Activated T-cell treated with anti-CD3 and anti-CD28 coated beads, Interleukin-2, amount 50 U/mL, for 72 hours (primary cell): Measurements from ENCODE around the gene UBE2O. TPM values are rescaled to one million over a fixed set of nuclear protein-coding genes. Genes with fewer than 3 reads are reported as not detected.

Source experiments
- ATAC-seq, 2 donors: fragments of 150-1000 bp; cut with Tn5 transposase; replicated peaks in 1 of 2; 2 replicates each; pipeline ENCODE4 v1.10.0; 2021; ENCODE audit warnings: moderate library complexity in 2 of 2, mild to moderate bottlenecking in 1 of 2
- DNase-seq, 2 donors: peaks; one replicate each; pipeline ENCODE4 v3.0.0; 2021 to 2022; ENCODE audit warnings: mixed read lengths in 1 of 2
- H3K27ac Mint-ChIP-seq: one replicate; pipeline ENCODE4 v1.8.0; 2022; ENCODE audit warnings: mild to moderate bottlenecking, moderate library complexity, mixed read lengths
- H3K27me3 Mint-ChIP-seq: one replicate; pipeline ENCODE4 v1.8.0; 2022; ENCODE audit warnings: low read depth, mixed read lengths
- H3K36me3 Mint-ChIP-seq, 2 donors: one replicate each; pipeline ENCODE4 v1.8.0; 2022; ENCODE audit warnings: mixed read lengths in 2 of 2, mild to moderate bottlenecking in 1 of 2; ENCODE audit not compliant: insufficient read depth in 2 of 2
- H3K4me1 Mint-ChIP-seq: one replicate; pipeline ENCODE4 v1.8.0; 2022; ENCODE audit warnings: low read depth, mixed read lengths
- H3K4me3 Mint-ChIP-seq, 2 donors: one replicate each; pipeline ENCODE4 v1.8.0; 2022; ENCODE audit warnings: mild to moderate bottlenecking in 2 of 2, mixed read lengths in 2 of 2, moderate library complexity in 2 of 2
- H3K9me3 Mint-ChIP-seq, 2 donors: one replicate each; pipeline ENCODE4 v1.8.0; 2022; ENCODE audit warnings: mixed read lengths in 2 of 2
- total RNA-seq, 2 donors: library from RNA; stranded (reverse); gene quantifications; one replicate each; pipeline ENCODE4 v1.2.3, GENCODE V29; 2022

UBE2O gene
- total RNA-seq, 2 donors from 2014 or later: 21.5 to 22.8 TPM

DNA sequence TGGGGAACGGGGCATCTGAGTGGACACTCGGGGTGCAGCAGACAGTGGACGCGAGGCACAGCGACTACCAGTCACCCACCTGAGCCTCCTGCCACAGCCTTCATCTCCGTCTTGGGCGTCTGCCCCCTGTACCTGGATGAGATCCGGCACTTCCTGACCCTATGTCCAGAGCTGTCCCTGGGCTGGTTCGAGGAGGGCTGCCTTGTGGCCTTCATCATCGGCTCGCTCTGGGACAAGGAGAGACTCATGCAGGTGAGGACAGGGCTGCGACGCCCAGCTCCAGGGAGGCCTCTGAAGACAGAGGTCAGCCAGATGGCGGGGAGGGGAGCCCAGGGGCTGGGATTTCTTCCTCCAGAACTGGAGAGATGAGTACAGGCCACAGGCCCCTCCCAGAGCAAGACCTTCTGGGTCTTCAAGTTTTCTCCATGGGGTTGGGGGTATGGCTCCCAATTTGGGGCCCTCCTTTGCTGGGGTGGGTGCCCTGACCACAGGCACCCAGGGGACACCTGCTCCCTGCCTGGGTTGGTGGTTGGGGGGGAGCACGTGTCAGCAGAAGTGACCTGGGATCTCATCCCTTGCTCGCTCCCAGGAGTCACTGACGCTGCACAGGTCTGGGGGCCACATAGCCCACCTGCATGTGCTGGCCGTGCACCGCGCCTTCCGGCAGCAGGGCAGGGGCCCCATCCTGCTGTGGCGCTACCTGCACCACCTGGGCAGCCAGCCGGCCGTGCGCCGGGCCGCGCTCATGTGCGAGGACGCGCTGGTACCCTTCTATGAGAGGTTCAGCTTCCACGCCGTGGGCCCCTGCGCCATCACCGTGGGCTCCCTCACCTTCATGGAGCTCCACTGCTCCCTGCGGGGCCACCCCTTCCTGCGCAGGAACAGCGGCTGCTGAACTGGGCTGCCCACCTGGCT is 16.4 kb upstream of the UBE2O start:
- DNase-seq (no peak), ATAC-seq (no peak)
- Mint-ChIP-seq H3K9me3 (no peaks in the 10 kb centered on the region), H3K4me1 (no peaks in the 10 kb centered on the region), H3K36me3 (no peaks in the 10 kb centered on the region), H3K27me3 (no peaks in the 10 kb centered on the region), H3K4me3 (no peak overlapping the region), H3K27ac (no peak overlapping the region)

DNA sequence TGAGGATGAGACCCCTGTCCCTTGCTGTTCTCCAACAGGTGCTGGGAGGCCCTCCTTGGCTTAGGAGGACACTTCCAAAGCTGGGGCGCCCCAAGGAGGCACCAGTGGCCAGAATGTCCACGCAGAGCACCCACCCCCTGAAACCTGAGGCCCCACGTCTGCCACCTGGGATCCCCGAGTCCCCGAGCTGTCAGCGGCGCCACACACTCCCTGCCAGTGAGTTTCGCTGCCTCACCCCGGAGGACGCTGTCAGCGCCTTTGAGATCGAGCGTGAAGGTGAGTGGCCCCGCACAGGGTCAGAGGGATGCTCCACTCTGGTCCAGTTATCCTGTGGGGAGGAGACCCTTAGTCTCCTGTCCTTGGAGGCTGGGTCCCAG is 15.7 kb upstream of the UBE2O start:
- no peak for DNase-seq
- H3K4me3 Mint-ChIP-seq: no peak overlapping the region
- H3K27ac Mint-ChIP-seq: no peak overlapping the region
- H3K9me3 Mint-ChIP-seq: no peaks in the 10 kb centered on the region
- no peak for ATAC-seq
- no peaks in the 10 kb centered on the region for H3K27me3 Mint-ChIP-seq
- H3K36me3 Mint-ChIP-seq: no peaks in the 10 kb centered on the region
- H3K4me1 Mint-ChIP-seq: no peaks in the 10 kb centered on the region

DNA sequence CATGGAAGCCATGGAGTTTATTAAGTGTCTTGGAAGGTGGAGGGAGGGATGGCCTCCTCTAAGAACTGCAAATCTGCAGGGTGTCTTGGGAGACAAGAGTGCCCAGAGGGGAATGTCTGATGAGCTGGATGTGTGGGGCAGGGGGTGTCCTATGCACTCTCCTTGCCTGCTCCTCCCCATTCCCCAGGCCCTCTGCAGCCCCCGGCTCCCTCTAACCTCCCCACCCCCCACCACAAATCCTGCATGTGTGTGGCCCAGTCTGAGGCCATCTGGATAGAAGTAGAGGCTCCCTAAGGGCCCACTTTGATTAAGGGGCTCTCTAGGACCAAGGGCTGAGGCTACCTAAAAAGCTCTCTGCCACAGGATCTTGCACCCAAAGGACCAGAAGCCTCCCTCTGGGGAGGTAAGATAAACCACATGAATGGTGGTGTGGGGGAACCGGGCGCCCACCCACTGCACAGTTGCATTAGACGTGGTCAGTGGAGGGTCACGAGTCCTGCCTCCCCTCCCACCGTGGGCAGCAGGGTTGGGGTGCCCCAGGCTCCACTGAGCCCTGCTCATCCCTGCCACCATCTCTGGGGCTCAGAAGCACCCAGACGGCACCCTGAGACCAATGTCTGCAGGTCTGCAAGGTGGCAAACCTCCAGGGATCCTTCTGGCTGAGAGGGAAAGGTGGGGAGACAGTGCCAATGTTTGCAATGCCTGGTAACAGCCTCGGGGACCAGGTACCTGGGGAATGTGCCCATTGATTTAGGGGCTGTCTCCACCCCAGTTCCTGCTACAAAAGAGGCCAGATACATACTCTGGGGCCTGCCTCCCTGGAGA is 15.1 kb upstream of the UBE2O start:
- Mint-ChIP-seq H3K27me3 (no peaks in the 10 kb centered on the region), H3K9me3 (no peaks in the 10 kb centered on the region), H3K4me1 (no peaks in the 10 kb centered on the region), H3K27ac (no peak overlapping the region), H3K4me3 (no peak overlapping the region), H3K36me3 (no peaks in the 10 kb centered on the region)
- ATAC-seq (no peak), DNase-seq (no peak)

DNA sequence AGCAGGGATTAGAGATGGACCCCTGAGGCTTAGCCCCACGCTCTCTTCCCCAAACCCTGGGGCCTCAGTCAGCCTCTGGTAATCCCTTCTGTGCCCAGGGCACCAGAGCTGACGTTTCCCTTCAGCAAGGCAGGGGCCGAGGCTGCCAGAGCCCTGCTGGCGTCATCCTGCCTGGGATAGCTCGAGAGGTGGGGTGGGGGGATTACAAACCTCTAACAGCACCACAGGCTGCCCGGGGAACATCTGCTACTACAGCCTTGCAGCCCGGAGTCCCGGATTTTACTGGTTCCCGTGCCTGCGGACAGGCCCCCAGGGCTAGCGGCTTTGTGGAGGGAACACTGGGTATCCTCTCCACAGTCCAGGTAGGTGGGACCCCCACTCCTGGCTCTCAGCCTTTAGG is 14.4 kb upstream of the UBE2O start, which contains the start of gene AANAT:
AANAT (plus strand) TSS at position 238 of the 400 bp plus-strand sequence. CDS start 1,144 bp downstream, outside the sequence.
- no peak for DNase-seq
- Mint-ChIP-seq H3K27me3 (no peaks in the 10 kb centered on the region), H3K4me3 (no peak within 1 kb of the TSS), H3K4me1 (no peaks in the 10 kb centered on the region), H3K36me3 (no peaks in the 10 kb centered on the region), H3K9me3 (no peaks in the 10 kb centered on the region), H3K27ac (no peak within 1 kb of the TSS)
- ATAC-seq: no peak

DNA sequence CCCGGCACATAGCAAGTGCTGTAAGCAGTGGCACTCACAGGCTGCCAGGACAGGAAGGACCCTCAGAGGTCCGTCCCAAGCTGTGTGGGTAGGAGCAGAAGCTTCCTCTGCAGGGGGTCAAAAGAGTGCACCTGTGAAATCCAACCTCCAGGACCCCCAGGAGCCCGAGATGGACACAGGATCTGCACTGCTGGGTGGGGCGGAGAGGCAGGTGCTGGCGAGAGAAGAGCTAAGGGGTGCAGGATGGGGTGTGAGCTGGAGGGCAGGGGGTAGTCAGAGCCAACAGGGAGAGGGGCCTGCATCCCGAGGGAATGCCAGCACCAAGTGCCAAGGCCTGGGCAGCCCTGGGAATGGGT is 13.8 kb upstream of the UBE2O start:
- H3K27ac Mint-ChIP-seq: no peak overlapping the region

DNA sequence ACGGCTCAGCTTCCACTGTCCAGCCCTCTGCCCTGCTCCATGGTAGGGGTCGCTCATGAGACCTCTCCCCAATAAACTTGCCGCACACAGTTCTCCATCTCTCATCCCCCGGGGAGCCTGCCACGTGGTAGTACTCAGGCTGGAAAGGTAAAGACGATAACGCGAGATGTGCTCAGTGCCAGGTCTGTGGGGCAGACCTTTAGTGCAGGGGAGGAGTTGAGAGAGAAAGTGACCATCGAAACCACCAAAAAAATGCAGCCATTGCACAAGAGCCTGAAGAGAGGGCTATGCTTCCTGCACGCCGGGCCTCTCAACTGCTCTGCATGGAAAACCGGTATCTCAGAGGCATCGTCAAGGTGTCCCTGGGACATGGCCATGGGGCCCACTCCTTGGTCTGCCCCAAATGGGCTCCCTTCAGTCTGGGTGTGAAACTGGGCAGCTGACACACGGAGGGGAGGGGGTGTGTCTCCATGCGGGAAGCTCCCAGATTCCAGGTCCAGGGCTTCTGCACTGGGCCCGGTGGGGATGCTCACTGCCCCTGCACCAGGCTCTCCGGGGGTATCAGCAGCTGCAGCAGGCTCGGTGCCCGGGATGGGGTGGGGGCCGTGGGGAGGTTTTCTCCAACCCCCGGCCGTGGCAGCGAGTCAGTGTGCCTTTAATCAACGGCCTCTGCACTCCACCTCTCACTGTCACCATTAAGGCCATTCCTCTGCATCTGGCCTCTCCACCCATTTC is 9.8 kb upstream of the UBE2O start:
- no peak for ATAC-seq
- H3K27ac Mint-ChIP-seq: no peak overlapping the region
- no peaks in the 10 kb centered on the region for H3K9me3 Mint-ChIP-seq
- no peak for DNase-seq
- no peak overlapping the region for H3K4me3 Mint-ChIP-seq
- H3K27me3 Mint-ChIP-seq: no peaks in the 10 kb centered on the region
- no peaks in the 10 kb centered on the region for H3K4me1 Mint-ChIP-seq
- H3K36me3 Mint-ChIP-seq: no peaks in the 10 kb centered on the region

More for the DNA sequence above, 13.8 kb upstream of the UBE2O start:
- Mint-ChIP-seq H3K27me3 (no peaks in the 10 kb centered on the region), H3K9me3 (no peaks in the 10 kb centered on the region), H3K4me1 (no peaks in the 10 kb centered on the region), H3K4me3 (no peak overlapping the region), H3K36me3 (no peaks in the 10 kb centered on the region)
- ATAC-seq: no peak
- no peak for DNase-seq

DNA sequence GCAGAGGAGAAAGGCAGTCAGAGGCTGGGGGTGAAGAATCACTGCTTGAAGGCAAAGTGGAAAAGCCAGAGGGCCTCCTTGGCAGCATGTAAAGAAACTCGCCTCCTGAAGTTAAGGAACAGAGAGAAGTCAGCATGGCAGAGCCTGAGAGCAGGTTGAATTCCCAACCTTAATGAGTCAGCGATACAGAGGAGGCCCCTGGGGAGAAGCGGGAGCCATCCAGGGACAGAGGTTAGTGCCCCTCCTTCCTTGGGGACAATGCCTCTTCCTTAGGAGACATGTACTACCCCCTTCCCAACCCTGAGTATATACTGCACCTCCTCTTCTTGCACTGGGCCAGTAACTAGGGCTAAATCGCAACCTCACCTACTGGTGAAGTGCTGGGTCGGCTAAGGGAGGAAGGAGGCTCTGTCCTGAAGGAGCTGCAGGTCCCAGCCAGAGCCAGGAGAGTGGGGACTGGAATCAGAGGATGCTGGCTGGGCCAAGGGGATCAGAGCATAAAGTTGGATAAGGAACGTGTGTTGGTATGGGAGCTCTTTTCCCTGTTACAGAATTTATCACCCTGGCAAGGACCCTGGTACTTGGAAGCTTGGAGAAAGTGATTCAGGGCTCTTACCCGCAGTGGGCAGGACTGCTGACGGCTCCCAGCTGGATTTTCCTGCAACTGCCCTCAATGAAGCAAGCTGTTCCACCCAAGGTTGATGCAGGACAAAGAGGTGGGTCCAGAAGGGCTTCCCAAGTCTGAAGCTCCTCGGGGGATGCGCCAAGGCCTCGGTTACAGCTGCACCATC is 9.0 kb upstream of the UBE2O start:
- H3K4me3 Mint-ChIP-seq: no peak overlapping the region

DNA sequence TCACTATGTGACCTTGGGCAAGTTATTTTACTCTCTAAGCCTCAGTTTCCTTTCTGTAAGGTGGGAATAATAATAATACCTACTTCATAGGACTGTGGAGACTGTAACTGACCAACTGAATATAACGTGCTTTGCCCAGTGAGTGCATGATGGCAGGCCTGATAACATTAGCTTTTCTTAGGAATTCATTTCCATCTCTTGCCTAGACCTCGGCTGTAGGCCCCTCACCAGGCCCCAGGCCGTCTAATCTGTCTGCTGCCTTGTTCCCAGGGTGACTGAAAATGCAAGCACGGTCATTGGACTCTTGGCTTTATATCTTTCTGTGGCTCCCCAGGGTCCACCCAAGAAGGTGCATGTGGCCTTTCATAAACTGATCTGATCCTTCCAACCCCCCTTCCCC is 6.7 kb upstream of the UBE2O start:
- Mint-ChIP-seq H3K9me3 (no peaks in the 10 kb centered on the region), H3K36me3 (no peaks in the 10 kb centered on the region), H3K4me1 (no peaks in the 10 kb centered on the region), H3K27ac (no peak overlapping the region), H3K4me3 (no peak overlapping the region), H3K27me3 (no peaks in the 10 kb centered on the region)
- ATAC-seq: no peak
- no peak for DNase-seq

More for the DNA sequence above, 9.0 kb upstream of the UBE2O start:
- Mint-ChIP-seq H3K9me3 (no peaks in the 10 kb centered on the region), H3K4me1 (no peaks in the 10 kb centered on the region), H3K36me3 (no peaks in the 10 kb centered on the region), H3K27me3 (no peaks in the 10 kb centered on the region), H3K27ac (no peak overlapping the region)
- ATAC-seq: no peak
- DNase-seq: no peak

DNA sequence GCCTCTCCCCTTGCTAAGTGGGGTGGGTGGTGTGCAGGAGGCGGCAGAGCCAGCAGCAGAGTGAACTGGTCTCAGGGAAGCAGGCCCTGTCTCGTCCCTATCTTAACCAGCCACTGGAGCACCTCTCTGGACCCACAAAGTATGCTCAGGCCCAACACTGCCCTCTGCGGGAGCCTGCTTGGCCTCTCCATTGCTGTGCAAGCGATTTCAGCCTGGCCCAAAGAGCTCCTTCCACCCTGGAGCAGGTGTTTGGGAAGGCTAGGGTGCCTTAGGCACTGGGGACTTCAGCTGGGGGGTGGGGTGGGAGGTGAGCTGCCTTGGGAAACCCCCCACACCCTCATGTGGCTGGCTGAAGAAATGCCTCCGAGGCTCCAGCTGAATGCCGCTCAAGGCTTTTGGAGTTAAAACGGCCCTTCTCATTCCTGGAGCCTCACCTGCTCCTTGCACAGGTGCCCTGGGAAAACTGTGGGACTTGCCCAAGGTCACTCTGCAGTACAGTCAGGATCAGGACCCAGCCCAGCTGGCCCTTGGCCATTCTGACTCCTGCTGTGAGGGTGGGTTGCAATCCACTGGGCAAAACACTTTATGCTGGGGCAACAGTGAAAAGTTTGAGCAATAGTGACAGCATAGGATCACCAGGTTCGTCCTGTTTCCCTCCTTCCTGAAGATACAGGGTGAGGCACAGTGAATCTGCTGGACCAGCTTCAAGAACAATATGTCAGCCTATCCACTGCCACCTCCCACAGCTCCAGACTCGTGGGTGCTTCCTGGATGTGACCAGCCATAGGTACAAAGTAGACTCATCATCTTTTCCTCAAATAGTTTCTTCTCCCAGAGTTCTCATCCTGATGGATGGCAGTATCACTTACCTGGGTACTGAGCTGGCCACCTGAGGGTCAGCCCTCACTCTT is 5.9 kb upstream of the UBE2O start:
- ATAC-seq: peak; percentile 39 to 41

DNA sequence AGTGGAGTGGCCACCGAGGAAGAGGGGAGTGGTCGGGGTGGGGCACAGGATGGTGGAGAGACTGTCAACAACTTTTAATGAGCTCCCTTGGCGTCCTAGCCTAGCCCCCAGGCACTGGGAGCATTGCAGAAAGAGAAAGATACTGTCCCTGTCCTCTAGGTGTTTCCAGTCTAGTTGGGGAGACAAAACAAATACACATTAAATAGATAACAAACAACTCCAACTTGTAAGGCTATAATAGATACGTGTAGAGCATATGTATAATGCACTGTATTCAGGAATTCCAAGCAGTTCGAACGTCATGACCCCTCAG is 435 bp upstream of the UBE2O start:
- H3K27ac Mint-ChIP-seq: no peak overlapping the region
- no peaks in the 10 kb centered on the region for H3K9me3 Mint-ChIP-seq
- H3K4me3 Mint-ChIP-seq: peak overlapping the region; percentile 48 to 90
- H3K27me3 Mint-ChIP-seq: no peaks in the 10 kb centered on the region
- DNase-seq (no peak), ATAC-seq (no peak)
- peaks cover 38% of the 10 kb centered on the region for H3K4me1 Mint-ChIP-seq
- no peaks in the 10 kb centered on the region for H3K36me3 Mint-ChIP-seq

More for the DNA sequence above, 5.9 kb upstream of the UBE2O start:
- no peaks in the 10 kb centered on the region for H3K9me3 Mint-ChIP-seq
- H3K36me3 Mint-ChIP-seq: no peaks in the 10 kb centered on the region
- peak in 1 of 2 donors; percentile 26 for DNase-seq
- no peaks in the 10 kb centered on the region for H3K27me3 Mint-ChIP-seq
- no peak overlapping the region for H3K27ac Mint-ChIP-seq
- H3K4me3 Mint-ChIP-seq: no peak overlapping the region
- H3K4me1 Mint-ChIP-seq: no peaks in the 10 kb centered on the region

DNA sequence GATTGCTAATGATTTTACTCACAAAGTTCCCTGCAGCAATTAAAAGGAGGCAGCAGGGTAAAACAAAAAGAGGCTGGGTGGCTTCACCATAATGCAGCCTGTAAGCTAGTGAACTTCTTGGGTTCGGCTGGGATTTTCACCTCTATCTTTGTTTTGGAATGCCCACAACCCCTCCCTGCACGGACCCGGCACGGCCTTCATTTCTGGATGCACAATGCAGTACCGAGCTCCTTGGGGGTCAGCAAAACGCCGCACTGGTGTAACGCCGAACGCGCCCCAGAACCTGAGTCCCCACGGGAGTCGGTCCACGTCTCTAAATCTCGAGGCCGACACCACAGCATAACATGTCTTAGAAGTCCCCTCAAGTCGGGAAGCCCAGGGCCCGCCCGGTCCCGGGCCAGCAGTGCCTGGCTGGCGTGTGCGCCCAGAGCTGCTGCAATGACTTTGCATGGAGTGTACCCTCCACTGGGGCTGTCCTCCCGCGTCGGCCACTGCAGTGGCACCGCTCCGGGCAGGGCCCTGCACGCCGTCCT is 759 bp downstream of the UBE2O start:
- DNase-seq (no peak), ATAC-seq (peak in 1 of 2 donors; percentile 43)
- H3K27me3 Mint-ChIP-seq: no peaks in the 10 kb centered on the region
- H3K36me3 Mint-ChIP-seq: no peaks in the 10 kb centered on the region
- H3K4me1 Mint-ChIP-seq: peaks cover 50% of the 10 kb centered on the region
- H3K4me3 Mint-ChIP-seq: peak overlapping the region; percentile 90 to 95
- H3K27ac Mint-ChIP-seq: no peak overlapping the region
- no peaks in the 10 kb centered on the region for H3K9me3 Mint-ChIP-seq
